ENCODE measurements around the gene CNTNAP2.

DNA sequence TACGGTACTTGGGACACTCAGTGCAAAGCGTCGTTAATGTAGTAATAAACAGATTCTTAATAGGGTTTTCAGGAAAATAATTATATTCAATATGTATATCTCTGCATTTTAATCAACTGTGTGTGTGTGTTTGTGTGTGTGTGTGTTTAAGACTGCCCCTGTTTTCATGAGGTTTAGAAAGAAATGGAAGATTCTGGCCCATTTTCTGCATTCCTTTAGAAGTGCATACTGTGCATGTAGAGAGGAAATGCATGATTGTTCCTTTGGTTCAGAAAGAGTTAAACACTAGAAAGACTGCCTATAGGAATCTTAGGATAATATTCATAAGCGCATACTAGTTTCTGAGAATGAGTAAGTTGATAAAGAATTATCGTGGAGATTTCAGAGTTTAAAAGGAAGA is 975 bp downstream of the CNTNAP2 start:
- no peak for TF ChIP-seq TAF1 (IDR thresholded peaks at IDR 0.05; ENCODE audit: low read depth, low read length)
- TF ChIP-seq POLR2A (IDR thresholded peaks at IDR 0.05; ENCODE audit: low read depth, low read length): no peak
- TF ChIP-seq SPI1 (IDR thresholded peaks at IDR 0.05; ENCODE audit: low read depth, low read length): no peak
